Upper lobe of right lung (tissue), 1 donor: ENCODE results near the gene CUX1. TPM values are rescaled to one million over a fixed set of nuclear protein-coding genes. Genes with fewer than 3 reads are reported as not detected.
"Not testable (repeated sequence)": the region's sequence is repeated elsewhere in the genome, so short reads cannot be mapped to it uniquely, and the experiment has no call there.

Source experiments
- ATAC-seq: fragments of 200-7000 bp; cut with Tn5 transposase; one replicate; pipeline ENCODE4 v1.9.1; 2020; ENCODE audit warnings: mild to moderate bottlenecking, moderate library complexity
- DNase-seq: peaks from one replicate; pipeline ENCODE4 v3.0.0-alpha.2; 2020
- H3K27ac ChIP-seq: fragments of 200-600 bp; one replicate; pipeline ENCODE4 v1.8.0; 2022
- H3K27me3 ChIP-seq: fragments of 200-600 bp; one replicate; pipeline ENCODE4 v1.8.0; 2022; ENCODE audit warnings: mild to moderate bottlenecking
- H3K36me3 ChIP-seq: fragments of 200-600 bp; one replicate; pipeline ENCODE4 v1.8.0; 2022
- H3K4me1 ChIP-seq: fragments of 200-600 bp; one replicate; pipeline ENCODE4 v1.8.0; 2022
- H3K4me3 ChIP-seq: fragments of 200-600 bp; one replicate; pipeline ENCODE4 v1.8.0; 2022; ENCODE audit warnings: mild to moderate bottlenecking
- H3K9me3 ChIP-seq: fragments of 200-600 bp; one replicate; pipeline ENCODE4 v1.8.0; 2022
- intact Hi-C: fragments of 100-400 bp; cut with DNase I; formaldehyde crosslinking; loops from one replicate; pipeline ENCODE4 v1.11.0; 2022
- total RNA-seq: library from RNA; stranded (reverse); fragmentation: NEBNext Ultra II Directional; extraction: Animal tissue kit (Norgen Biotek cat#: 25700); gene quantifications from one replicate; pipeline ENCODE4 v1.2.1, GENCODE V29; 2021
- TF ChIP-seq, protein P1 (sequence below): fragments of 200-600 bp; IDR thresholded peaks from one replicate; pipeline ENCODE4 v1.8.0; 2022; ENCODE audit warnings: antibody characterized with exemption
- donor health status: DM: no; HTN: yes; CAD: no; lungs with severe emphysema.

Gene CUX1
- total RNA-seq, 1 donor from 2014 or later = 132 TPM

DNA sequence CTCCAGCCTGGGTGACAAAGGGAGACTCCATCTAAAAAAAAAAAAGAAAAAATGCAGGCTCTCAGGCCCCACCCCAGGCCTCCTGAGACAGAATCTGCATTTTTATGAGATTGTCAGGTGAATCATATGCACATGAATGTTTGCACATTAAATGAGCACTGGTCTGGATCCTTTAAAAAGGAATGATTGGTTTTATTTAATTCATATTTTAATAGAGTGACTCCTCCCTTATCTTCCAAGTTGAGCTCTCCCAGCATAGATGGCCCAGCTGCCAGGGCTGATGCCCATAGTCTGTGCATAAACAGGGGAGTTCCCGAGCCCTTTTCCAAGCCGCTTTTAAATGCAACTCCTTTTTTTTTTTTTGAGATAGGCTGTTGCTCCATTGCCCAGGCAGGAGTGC, 28.5 kb downstream of the CUX1 start:
- intact Hi-C loops = no loop called here
- ATAC-seq (no peak), DNase-seq (no peak)
- Histone ChIP-seq H3K4me1 (peaks cover 3% of the 10 kb centered on the region), H3K27me3 (no peaks in the 10 kb centered on the region), H3K36me3 (no peaks in the 10 kb centered on the region), H3K4me3 (no peak overlapping the region), H3K27ac (no peak overlapping the region), H3K9me3 (peaks cover 6% of the 10 kb centered on the region)
- TF ChIP-seq, protein P1, sequence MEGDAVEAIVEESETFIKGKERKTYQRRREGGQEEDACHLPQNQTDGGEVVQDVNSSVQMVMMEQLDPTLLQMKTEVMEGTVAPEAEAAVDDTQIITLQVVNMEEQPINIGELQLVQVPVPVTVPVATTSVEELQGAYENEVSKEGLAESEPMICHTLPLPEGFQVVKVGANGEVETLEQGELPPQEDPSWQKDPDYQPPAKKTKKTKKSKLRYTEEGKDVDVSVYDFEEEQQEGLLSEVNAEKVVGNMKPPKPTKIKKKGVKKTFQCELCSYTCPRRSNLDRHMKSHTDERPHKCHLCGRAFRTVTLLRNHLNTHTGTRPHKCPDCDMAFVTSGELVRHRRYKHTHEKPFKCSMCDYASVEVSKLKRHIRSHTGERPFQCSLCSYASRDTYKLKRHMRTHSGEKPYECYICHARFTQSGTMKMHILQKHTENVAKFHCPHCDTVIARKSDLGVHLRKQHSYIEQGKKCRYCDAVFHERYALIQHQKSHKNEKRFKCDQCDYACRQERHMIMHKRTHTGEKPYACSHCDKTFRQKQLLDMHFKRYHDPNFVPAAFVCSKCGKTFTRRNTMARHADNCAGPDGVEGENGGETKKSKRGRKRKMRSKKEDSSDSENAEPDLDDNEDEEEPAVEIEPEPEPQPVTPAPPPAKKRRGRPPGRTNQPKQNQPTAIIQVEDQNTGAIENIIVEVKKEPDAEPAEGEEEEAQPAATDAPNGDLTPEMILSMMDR = no peak

DNA sequence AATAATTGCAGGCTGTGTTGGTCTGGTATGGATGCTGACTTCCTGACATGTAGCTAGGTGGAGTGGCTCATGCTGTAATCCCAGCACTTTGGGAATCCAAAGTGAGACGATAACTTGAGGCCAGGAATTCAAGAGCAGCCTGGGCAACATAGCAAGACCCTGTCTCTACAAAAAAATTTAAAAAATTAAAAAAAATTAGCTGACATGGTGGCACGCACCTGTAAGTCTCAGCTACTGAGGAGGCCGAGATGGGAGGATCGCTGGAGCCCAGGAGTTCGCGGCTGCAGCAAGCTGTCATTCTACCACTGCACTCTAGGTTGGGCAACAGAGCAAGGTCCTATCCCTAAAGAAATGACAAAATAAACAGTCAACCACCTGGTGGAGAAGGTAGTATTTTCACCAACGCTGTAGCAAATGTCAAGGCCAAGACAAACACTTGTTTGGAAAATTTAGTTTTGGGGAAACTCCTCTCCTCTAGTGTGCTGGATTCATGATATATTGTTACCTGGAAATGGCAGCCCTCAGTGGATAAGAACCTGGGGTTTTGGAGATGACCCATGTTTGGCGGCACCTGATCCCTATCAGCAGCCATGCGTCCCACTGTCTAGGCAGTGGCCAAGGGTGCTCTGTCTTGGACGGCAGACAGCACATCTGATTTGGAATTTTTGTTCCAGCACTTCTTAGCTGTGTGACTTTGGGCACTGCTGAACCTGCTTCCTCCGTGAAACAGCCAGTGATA, 29.5 kb downstream of the CUX1 start:
- TF ChIP-seq, protein P1 = no peak
- DNase-seq = no peak
- H3K4me1 ChIP-seq = no peaks in the 10 kb centered on the region
- H3K9me3 ChIP-seq = peaks cover 6% of the 10 kb centered on the region
- no peaks in the 10 kb centered on the region for H3K27me3 ChIP-seq
- intact Hi-C loops = no loop called here
- H3K4me3 ChIP-seq = no peak overlapping the region
- H3K36me3 ChIP-seq = no peaks in the 10 kb centered on the region
- no peak overlapping the region for H3K27ac ChIP-seq
- ATAC-seq = no peak

DNA sequence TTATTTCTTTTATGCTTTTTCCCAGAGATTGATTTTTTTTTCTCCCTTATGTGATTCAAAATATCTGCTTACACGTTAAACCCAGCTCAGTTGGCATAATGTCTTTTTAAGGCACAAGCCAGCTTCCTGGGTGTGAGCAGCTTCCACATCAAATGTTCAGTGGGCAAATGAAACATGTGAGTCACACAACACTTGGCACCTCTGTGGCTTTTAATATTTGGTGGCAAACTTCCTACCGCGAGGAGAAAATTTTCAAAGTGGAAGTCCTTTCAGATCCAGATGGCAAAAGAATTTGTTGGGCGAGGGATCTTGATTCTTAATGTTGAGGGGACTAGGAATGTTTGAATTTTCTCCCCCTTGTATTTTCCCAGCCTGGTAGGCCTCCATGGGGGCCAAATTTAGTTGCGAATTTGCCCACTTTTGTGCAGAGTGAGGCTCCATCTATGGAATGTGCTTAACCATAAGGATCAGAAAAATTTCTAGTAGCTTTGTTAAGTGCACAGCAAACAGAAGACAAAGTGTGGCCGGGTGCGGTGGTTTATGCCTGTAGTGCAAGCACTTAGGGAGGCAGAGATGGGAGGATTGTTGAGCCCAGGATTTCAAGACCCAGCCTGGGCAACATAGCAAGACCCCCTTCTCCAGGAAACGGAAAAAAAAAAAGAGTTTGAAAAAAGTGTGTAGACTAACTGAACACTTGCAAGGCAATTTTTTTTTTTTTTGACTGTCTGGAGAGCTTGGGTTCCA, 31.0 kb downstream of the CUX1 start:
- H3K27me3 ChIP-seq = no peaks in the 10 kb centered on the region
- H3K27ac ChIP-seq = peak overlapping the region; percentile 3
- no peak for DNase-seq
- intact Hi-C loops = no loop called here
- H3K4me3 ChIP-seq = no peak overlapping the region
- ATAC-seq = peak; percentile 87
- H3K9me3 ChIP-seq = peaks cover 6% of the 10 kb centered on the region
- no peaks in the 10 kb centered on the region for H3K36me3 ChIP-seq
- TF ChIP-seq, protein P1 = no peak
- no peaks in the 10 kb centered on the region for H3K4me1 ChIP-seq

DNA sequence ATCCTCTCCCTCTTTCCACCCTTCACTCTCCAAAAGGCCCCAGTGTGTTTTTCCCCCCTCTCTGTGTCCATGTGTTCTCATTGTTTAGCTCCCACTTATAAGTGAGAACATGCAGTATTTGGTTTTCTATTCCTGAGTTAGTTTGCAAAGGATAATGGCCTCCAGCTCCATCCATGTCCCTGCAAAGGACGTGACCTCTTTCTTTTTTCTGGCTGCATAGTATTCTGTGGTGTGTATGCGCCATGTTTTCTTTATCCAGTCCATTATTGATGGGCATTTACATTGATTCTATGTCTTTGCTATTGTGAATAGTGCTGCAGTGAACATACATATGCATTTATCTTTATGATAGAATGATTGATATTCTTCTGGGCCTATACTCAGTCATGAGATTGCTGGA, 31.9 kb downstream of the CUX1 start:
- not testable (repeated sequence) for DNase-seq

DNA sequence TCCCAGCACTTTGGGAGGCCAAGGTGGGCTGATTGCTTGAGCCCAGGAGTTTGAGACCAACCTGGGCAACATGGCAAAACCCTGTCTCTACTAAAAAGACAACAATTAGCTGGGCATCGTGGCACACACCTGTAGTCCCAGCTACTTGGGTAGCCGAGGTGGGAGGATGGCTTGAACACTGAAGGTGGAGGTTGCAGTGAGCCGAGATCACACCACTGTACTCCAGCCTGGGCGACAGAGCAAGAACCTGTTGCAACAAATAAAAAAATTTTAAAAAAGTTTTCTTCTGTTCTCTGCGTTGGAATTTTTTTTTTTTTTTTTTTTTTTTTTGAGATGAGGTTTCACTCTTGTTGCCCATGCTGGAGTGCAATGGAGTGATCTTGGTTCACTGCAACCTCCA, 34.9 kb downstream of the CUX1 start:
- H3K27me3 ChIP-seq, H3K9me3 ChIP-seq, H3K4me3 ChIP-seq, ATAC-seq, H3K36me3 ChIP-seq, H3K27ac ChIP-seq, intact Hi-C loops, DNase-seq: not testable (repeated sequence)
- peaks cover 18% of the 10 kb centered on the region for H3K4me1 ChIP-seq

More for the DNA sequence above, 31.9 kb downstream of the CUX1 start:
- H3K27ac ChIP-seq, H3K27me3 ChIP-seq, H3K36me3 ChIP-seq, H3K9me3 ChIP-seq, intact Hi-C loops, ATAC-seq, H3K4me1 ChIP-seq, H3K4me3 ChIP-seq: not testable (repeated sequence)

DNA sequence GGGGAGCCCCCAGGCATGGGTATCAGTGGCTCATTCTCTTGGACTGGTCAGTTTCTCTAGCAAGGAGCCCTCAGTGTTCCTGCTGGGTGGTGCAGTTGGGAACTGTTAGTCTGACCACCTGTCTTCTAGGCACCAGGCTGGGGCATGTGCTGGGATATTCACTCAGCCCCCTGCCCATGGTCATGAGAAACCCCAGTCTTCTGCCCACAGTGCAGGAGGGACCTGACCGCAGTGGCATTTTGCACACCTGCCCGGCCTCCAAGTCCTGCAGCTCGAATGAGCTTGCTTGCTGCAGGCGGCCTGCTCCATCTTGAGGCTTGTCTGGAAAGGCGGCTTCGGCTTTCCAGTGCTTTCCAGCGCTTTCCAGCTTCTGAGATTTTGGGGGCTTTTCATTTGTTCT, 36.3 kb downstream of the CUX1 start:
- TF ChIP-seq, protein P1 = no peak
- H3K4me3 ChIP-seq = no peak overlapping the region
- H3K27me3 ChIP-seq = no peaks in the 10 kb centered on the region
- H3K27ac ChIP-seq = no peak overlapping the region
- no peaks in the 10 kb centered on the region for H3K36me3 ChIP-seq
- intact Hi-C loops = no loop called here
- DNase-seq (no peak), ATAC-seq (no peak)
- H3K4me1 ChIP-seq = peaks cover 31% of the 10 kb centered on the region
- no peaks in the 10 kb centered on the region for H3K9me3 ChIP-seq
